8988T (cell line): ENCODE data around the gene DPYSL3.

Source experiments
- DNase-seq: peaks from one replicate; pipeline ENCODE4 v3.0.0; 2011

Gene DPYSL3

GRCh38 chr5:147360816-147361215 lies 149.1 kb downstream of the DPYSL3 start:
- no peak for DNase-seq

- no peak for DNase-seq
Observed at GRCh38 chr5:147359581-147359980, 150.3 kb downstream of the DPYSL3 start.

- DNase-seq: no peak
Observed at GRCh38 chr5:147359101-147359500, 150.8 kb downstream of the DPYSL3 start.

- no peak for DNase-seq
Observed at GRCh38 chr5:147349241-147349640, 160.6 kb downstream of the DPYSL3 start.

- DNase-seq: no peak
Observed at GRCh38 chr5:147348451-147348850, 161.4 kb downstream of the DPYSL3 start.

- DNase-seq: no peak
Observed at GRCh38 chr5:147348046-147348445, 161.8 kb downstream of the DPYSL3 start.

GRCh38 chr5:147346006-147346561 lies 163.8 kb downstream of the DPYSL3 start:
- no peak for DNase-seq

GRCh38 chr5:147344861-147345260 lies 165.0 kb downstream of the DPYSL3 start:
- DNase-seq: no peak

GRCh38 chr5:147341345-147341744 lies 168.5 kb downstream of the DPYSL3 start:
- DNase-seq: no peak

- no peak for DNase-seq
Observed at GRCh38 chr5:147340941-147341340, 168.9 kb downstream of the DPYSL3 start.
